Neural progenitor cell (in vitro differentiated cells): ENCODE results near the gene AKAP6.

ENCODE experiments used
- CTCF ChIP-seq: fragments of 200-600 bp; sonication (generic); IDR thresholded peaks from 2 replicates; pipeline ENCODE4 v1.5.1; 2017; ENCODE audit warnings: antibody characterized with exemption, mild to moderate bottlenecking
- EZH2 ChIP-seq: fragments of 200-600 bp; sonication (generic); IDR thresholded peaks from 2 replicates; pipeline ENCODE4 v1.6.1; 2017; ENCODE audit warnings: antibody characterized with exemption, mild to moderate bottlenecking, moderate library complexity
- EZH2phosphoT487 ChIP-seq: fragments of 200-600 bp; sonication (generic); IDR thresholded peaks from 2 replicates; pipeline ENCODE4 v1.6.1; 2017; ENCODE audit warnings: antibody characterized with exemption

- no peak for TF ChIP-seq CTCF
- TF ChIP-seq EZH2phosphoT487, result no peak
- no peak for TF ChIP-seq EZH2
These were observed 261.1 kb downstream of the AKAP6 start for GRCh38 chr14:32590157-32590556.
